ENCODE measurements around the gene MYL12A.

MYL12A gene

DNA sequence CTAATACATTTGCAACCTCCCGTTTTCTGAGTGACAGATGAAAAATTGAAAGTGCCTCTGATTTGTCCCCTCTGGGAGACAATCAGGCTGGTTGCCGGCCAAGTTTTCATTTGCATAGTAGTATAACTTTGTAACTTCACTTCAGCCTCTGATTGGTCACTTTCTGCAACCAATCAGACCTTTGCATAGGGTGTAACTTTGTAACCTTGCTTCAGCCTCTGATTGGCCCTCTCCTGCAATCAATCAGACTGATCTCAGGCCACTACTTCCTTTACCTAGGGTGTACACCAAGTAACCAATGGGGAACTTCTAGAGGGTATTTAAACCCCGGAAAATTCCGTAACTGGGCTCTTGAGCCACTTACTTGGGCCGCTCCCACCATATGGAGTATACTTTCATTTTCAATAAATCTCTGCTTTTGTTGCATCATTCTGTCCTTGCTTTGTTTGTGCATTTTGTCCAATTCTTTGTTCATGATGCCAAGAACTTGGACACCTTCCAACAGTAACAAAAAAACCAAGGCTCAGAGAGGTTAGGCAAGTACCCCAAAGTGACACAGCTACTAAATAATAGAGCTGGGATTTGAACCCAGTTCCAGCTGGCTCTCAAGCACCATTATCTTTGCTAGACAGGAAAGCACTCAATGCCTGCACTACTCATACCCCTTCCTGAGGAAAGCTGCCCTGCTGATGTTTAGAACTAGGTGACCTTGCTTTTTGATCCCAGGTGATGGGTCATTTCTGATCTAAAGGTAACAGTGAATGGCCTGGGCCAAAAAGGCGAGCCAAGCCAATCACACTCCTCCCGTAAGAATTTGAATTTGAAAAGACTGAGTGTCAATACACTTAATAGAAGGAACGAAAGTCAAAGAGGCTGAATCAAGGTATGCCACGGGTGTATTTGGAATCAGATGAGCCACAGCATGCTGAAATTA, 16.9 kb upstream of the MYL12A start:
- TF ChIP-seq CTCF (IDR thresholded peaks at IDR 0.05; ENCODE audit: extremely low read depth, missing control alignments): no peak
- no peak for DNase-seq (ENCODE audit: low spot score)

GRCh38 chr18:3233004-3233403, 14.6 kb upstream of the MYL12A start:
- DNase-seq (ENCODE audit: low spot score): no peak
- no peak for TF ChIP-seq CTCF (IDR thresholded peaks at IDR 0.05; ENCODE audit: extremely low read depth, missing control alignments)

GRCh38 chr18:3233433-3234168, 14.0 kb upstream of the MYL12A start:
- TF ChIP-seq CTCF (IDR thresholded peaks at IDR 0.05; ENCODE audit: extremely low read depth, missing control alignments): no peak
- no peak for DNase-seq (ENCODE audit: low spot score)

DNA sequence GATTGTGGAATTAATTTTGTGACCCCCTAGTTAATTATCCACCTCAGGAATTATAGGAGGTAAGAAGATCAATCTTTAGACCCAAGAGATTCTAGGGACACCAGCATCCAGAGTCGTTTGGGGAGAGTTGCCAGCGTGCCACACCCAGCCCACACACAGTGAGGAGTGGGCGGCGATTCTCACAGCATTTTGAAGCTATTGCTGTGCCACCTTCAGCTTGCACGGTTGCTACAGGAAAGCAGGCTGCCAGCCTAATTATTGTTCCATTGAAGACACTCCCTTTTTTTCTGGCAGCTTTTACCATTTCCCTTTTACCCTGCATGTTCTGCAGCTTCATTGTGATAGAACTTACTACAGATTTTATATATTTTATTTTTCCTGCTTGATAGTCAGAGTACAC, 13.1 kb upstream of the MYL12A start:
- no peak for DNase-seq (ENCODE audit: low spot score)
- TF ChIP-seq CTCF (IDR thresholded peaks at IDR 0.05; ENCODE audit: extremely low read depth, missing control alignments): no peak

DNA sequence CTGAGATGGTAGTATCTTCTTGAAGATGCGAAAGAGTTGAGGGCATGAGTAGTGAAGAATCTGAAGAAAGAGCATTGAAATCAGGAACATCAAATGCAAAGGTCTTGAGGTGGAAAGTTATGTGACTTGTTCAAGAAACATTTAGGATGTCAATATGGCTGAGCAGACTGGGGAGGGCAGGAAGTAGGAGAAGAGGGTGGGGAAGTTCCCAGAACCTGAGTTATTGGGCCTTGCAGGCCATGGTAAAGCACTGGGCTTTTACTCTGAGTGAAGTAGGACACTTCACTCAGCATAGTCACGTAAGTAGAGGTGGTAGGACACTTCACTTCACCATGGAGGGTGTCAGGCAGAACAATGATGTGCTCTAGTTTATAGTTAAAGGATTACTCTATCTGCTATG, 11.8 kb upstream of the MYL12A start:
- TF ChIP-seq CTCF (IDR thresholded peaks at IDR 0.05; ENCODE audit: extremely low read depth, missing control alignments): no peak
- no peak for DNase-seq (ENCODE audit: low spot score)

- no peak for TF ChIP-seq CTCF (IDR thresholded peaks at IDR 0.05; ENCODE audit: extremely low read depth, missing control alignments)
- DNase-seq (ENCODE audit: low spot score): no peak
Observed at GRCh38 chr18:3236470-3236869, 11.1 kb upstream of the MYL12A start.

- DNase-seq (ENCODE audit: low spot score): no peak
- TF ChIP-seq CTCF (IDR thresholded peaks at IDR 0.05; ENCODE audit: extremely low read depth, missing control alignments): no peak
Observed at GRCh38 chr18:3238742-3239141, 8.9 kb upstream of the MYL12A start.
